Adrenal gland (tissue), 12 donors: ENCODE data around the gene ASIC3. TPM values are rescaled to one million over a fixed set of nuclear protein-coding genes. Genes with fewer than 3 reads are reported as not detected.
"Not testable (repeated sequence)": the region's sequence is repeated elsewhere in the genome, so short reads cannot be mapped to it uniquely, and the experiment has no call there.

Source experiments
- DNase-seq, 7 donors: peaks; one replicate each; pipeline ENCODE4 v3.0.0-alpha.2; 2019 to 2020
- H3K27ac ChIP-seq, 5 donors: fragments of 200-600 bp; sonication (generic) in 4 of 5; 1 replicate in 3 of 5; 2 replicates in 2 of 5; pipeline versions ENCODE4 v1.5.1 to v1.8.0; 2016 to 2020; ENCODE audit warnings: mild to moderate bottlenecking in 1 of 5
- H3K27me3 ChIP-seq: fragments of 200-600 bp; 2 replicates; pipeline ENCODE4 v1.8.0; 2021
- H3K36me3 ChIP-seq, 2 donors: fragments of 200-600 bp; replicated peaks in 1 of 2; 1 replicate in 1 of 2; 2 replicates in 1 of 2; pipeline versions ENCODE4 v1.5.1 to v1.8.0; 2018 to 2022
- H3K4me1 ChIP-seq, 2 donors: fragments of 200-600 bp; replicated peaks in 1 of 2; 1 replicate in 1 of 2; 2 replicates in 1 of 2; pipeline versions ENCODE4 v1.5.1 to v1.8.0; 2018 to 2021
- H3K4me3 ChIP-seq, 4 donors: fragments of 200-600 bp; sonication (generic) in 3 of 4; one replicate each; pipeline ENCODE4 v1.5.1; 2016 to 2018
- H3K9me3 ChIP-seq, 3 donors: fragments of 200-600 bp; sonication (generic) in 1 of 3; replicated peaks in 1 of 3; 1 replicate in 2 of 3; 2 replicates in 1 of 3; pipeline versions ENCODE4 v1.5.1 to v1.8.0; 2016 to 2021
- CTCF ChIP-seq, 6 experiments: fragments of 450-650 bp in 4 of 6; fragments of 200-600 bp in 2 of 6; sonication (generic) in 1 of 6; IDR thresholded peaks; 1 replicate in 5 of 6; 2 replicates in 1 of 6; pipeline versions ENCODE4 v1.5.1 to v1.8.0; 2016 to 2021; ENCODE audit warnings: antibody characterized with exemption in 6 of 6, mild to moderate bottlenecking in 2 of 6, moderate library complexity in 1 of 6
- POLR2A ChIP-seq, 2 donors: fragments of 450-650 bp; IDR thresholded peaks; one replicate each; pipeline ENCODE4 v1.6.1; 2017; ENCODE audit warnings: antibody characterized with exemption in 2 of 2, mild to moderate bottlenecking in 2 of 2, moderate library complexity in 1 of 2
- WGBS, 4 donors: extraction: QIAGEN DNeasy Blood & Tissue Kit in 2 of 4; methylation state at CpG; one replicate each; pipeline versions ENCODE4 v1.1.5 to v1.1.7; 2013 to 2017; 5-methylcytosine and 5-hydroxymethylcytosine counted together
- intact Hi-C, 2 donors: fragments of 100-400 bp; cut with DNase I; formaldehyde crosslinking; loops; one replicate each; pipeline versions ENCODE4 v1.14.1 to v1.15.0; 2022 to 2023
- polyA plus RNA-seq, 3 donors: library from polyadenylated mRNA; stranded (reverse); fragments of 200-250 nt in 2 of 3; fragments of 350-450 nt in 1 of 3; fragmentation: Illumina TruSeq in 1 of 3; extraction: RNeasy Lipid Tissue Mini Kit (QIAGEN cat#74804) in 1 of 3; gene quantifications; one replicate each; pipeline ENCODE4 v1.2.3, GENCODE V29; 2013 to 2014
- total RNA-seq, 9 donors: library from RNA; depleted of rRNA in 4 of 9; stranded (reverse); fragments of >200 nt in 4 of 9; fragments of 120-200 nt in 1 of 9; fragmentation: NEBNext Ultra II Directional in 1 of 9; extraction: Animal tissue kit (Norgen Biotek cat#: 25700) in 1 of 9; gene quantifications; one replicate each; pipeline versions ENCODE4 v1.1.0 to v1.2.4, GENCODE V29; 2013 to 2023
- donor health status: healthy with polysubstance abuse.
- donor health status: Bipolar disorder and iron deficiency.
- donor health status: DM: yes; HTN: yes; CAD: no.
- donor health status: DM: no; HTN: no; CAD: no.
- donor health status: DM: no; HTN: no; CAD: no.
- donor health status: DM: yes; HTN: yes; CAD: no.

The ASIC3 gene
- total and polyA plus RNA-seq, 12 donors = 0.24 to 32.7 (median 1.3) TPM; not detected in 1

- WGBS, 4 donors = 89 to 93% (median 92%) methylated on average over 23 to 30 of the region's 30 CpGs
- no peak for TF ChIP-seq CTCF (IDR thresholded peaks at IDR 0.05)
- TF ChIP-seq POLR2A (IDR thresholded peaks at IDR 0.05) = no peak
- peaks cover 0 to 29% of the 10 kb centered on the region in 2 donors for H3K36me3 ChIP-seq
Observed at GRCh38 chr7:151040616-151041375, 7.5 kb upstream of the ASIC3 start.

GRCh38 chr7:151043449-151043848 is 4.9 kb upstream of the ASIC3 start:
- 86 to 96% (median 92%) methylated on average over 9 to 10 of the region's 10 CpGs for WGBS, 4 donors
- H3K27me3 ChIP-seq, intact Hi-C loops, H3K4me3 ChIP-seq, H3K27ac ChIP-seq, DNase-seq, H3K9me3 ChIP-seq: not testable (repeated sequence)
- Histone ChIP-seq H3K4me1 (peaks cover 13 to 15% of the 10 kb centered on the region in 2 donors), H3K36me3 (peaks cover 0 to 11% of the 10 kb centered on the region in 2 donors)

More at GRCh38 chr7:151040616-151041375, 7.5 kb upstream of the ASIC3 start:
- Histone ChIP-seq H3K4me1 (peaks cover 13 to 17% of the 10 kb centered on the region in 2 donors), H3K27ac (no peak overlapping the region), H3K4me3 (no peak overlapping the region), H3K27me3 (no peaks in the 10 kb centered on the region), H3K9me3 (no peaks in the 10 kb centered on the region)
- intact Hi-C loops = no loop called here
- no peak for DNase-seq

GRCh38 chr7:151043959-151044358 is 4.4 kb upstream of the ASIC3 start:
- peaks cover 9 to 10% of the 10 kb centered on the region in 2 donors for H3K4me1 ChIP-seq
- DNase-seq = no peak
- H3K9me3 ChIP-seq = no peaks in the 10 kb centered on the region
- peaks cover 0 to 11% of the 10 kb centered on the region in 2 donors for H3K36me3 ChIP-seq
- TF ChIP-seq POLR2A (IDR thresholded peaks at IDR 0.05) (no peak), CTCF (IDR thresholded peaks at IDR 0.05) (no peak)
- no peak overlapping the region for H3K4me3 ChIP-seq
- WGBS, 4 donors = 93 to 96% (median 95%) methylated on average over 12 to 20 of the region's 20 CpGs
- intact Hi-C loops = no loop called here
- no peak overlapping the region for H3K27ac ChIP-seq
- no peaks in the 10 kb centered on the region for H3K27me3 ChIP-seq

GRCh38 chr7:151045262-151045661 is 3.1 kb upstream of the ASIC3 start:
- Histone ChIP-seq H3K4me3 (no peak overlapping the region), H3K27ac (no peak overlapping the region), H3K36me3 (peaks cover 0 to 11% of the 10 kb centered on the region in 2 donors), H3K9me3 (no peaks in the 10 kb centered on the region), H3K27me3 (no peaks in the 10 kb centered on the region), H3K4me1 (no peaks in the 10 kb centered on the region)
- intact Hi-C loops = no loop called here
- 86 to 94% (median 92%) methylated on average over 2 to 11 of the region's 11 CpGs for WGBS, 4 donors
- DNase-seq = no peak
- TF ChIP-seq CTCF (IDR thresholded peaks at IDR 0.05) (no peak), POLR2A (IDR thresholded peaks at IDR 0.05) (no peak)

GRCh38 chr7:151045967-151046366 is 2.4 kb upstream of the ASIC3 start:
- intact Hi-C loops = no loop called here
- Histone ChIP-seq H3K9me3 (no peaks in the 10 kb centered on the region), H3K27me3 (no peaks in the 10 kb centered on the region), H3K36me3 (peaks cover 0 to 11% of the 10 kb centered on the region in 2 donors), H3K4me3 (no peak overlapping the region), H3K27ac (no peak overlapping the region), H3K4me1 (peaks cover 0 to 2% of the 10 kb centered on the region in 2 donors)
- DNase-seq = no peak
- TF ChIP-seq CTCF (IDR thresholded peaks at IDR 0.05) (no peak), POLR2A (IDR thresholded peaks at IDR 0.05) (no peak)
- 86 to 87% (median 86%) methylated on average over 3 to 9 of the region's 9 CpGs for WGBS, 4 donors
